NCI-H1417 treated with DMSO at 0.1 percent for 48 hours (cell line): ENCODE measurements around the gene NCKAP1.

Experiments
- DNase-seq: peaks from one replicate; lab custom pipeline; 2025; lab: John Stamatoyannopoulos, UW

The NCKAP1 gene

DNA sequence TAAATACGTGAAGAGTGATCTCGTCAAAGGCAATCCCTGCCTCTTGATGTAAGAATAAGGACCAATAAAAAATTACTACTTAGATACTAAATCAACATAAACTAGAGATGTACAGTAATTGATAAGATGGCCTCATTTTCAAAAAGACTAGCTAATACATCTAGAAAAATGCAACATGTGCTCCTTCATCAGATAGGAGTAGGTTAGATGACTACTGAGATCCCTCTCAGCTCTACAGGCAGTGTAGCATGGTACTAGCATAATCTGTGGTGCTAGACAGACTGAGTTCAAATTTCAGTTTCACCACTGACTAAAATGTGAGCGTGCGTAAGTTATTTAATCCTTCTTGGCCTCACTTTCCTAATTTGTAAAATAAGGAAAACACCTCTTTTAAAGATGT is 89.2 kb downstream of the NCKAP1 start:
- no peak for DNase-seq

DNA sequence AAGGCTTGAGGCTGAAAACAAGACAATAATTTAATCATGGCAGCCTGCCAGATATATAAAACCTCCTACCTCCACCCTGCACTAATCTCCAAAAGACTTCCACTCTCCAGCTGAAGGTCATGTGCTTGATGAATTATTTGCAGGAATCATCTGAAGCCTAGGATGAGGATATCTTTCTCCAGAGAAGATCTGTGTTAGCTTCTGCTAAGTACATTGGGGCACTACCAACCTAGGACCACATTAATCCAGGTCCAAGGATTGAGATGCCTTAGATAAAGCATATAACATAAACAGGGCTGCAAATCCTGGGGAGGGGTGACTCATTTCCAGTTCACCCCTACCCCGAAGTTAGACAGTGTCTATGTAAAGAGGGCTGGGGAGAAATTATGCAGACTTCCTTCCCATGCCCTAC is 91.3 kb downstream of the NCKAP1 start:
- no peak for DNase-seq

DNA sequence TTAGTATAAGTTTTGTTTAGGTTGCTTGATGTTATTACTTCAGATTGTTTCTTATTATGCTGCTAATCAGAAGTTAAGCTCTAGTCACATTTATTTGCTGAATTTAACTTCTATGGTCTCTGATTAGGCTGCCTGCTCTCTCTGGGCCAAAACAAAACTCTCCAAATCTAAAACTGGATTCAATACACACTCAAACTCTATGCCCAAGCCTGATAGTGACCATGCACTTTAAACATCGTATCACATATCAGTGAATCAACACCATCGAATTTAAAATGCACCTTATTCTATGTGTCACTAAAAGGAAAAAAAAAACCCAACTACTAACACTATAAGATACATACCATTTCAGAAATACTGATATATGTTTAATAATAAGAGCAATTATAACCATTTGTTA is 94.9 kb downstream of the NCKAP1 start:
- DNase-seq: no peak

DNA sequence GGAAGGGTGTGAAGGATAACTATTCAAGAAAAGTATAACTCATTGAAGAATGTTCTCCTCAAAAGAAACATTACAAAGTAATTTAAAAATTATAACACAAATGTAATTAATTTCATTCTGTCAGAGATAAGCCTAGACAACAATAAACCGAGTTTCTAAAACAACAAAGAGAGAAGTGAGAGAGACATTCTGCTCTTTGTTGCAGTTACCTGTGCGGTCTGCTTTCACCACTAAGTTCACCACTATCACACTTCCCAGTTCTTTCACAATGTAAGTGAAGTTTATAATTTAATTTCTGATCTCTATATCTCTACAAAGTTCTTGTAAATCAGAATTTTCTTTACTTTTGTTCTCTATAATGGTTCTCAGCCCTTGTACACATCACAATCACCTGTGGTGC is 95.5 kb downstream of the NCKAP1 start:
- no peak for DNase-seq

GRCh38 chr2:182941919-182942318 is 96.3 kb downstream of the NCKAP1 start:
- DNase-seq: no peak

DNA sequence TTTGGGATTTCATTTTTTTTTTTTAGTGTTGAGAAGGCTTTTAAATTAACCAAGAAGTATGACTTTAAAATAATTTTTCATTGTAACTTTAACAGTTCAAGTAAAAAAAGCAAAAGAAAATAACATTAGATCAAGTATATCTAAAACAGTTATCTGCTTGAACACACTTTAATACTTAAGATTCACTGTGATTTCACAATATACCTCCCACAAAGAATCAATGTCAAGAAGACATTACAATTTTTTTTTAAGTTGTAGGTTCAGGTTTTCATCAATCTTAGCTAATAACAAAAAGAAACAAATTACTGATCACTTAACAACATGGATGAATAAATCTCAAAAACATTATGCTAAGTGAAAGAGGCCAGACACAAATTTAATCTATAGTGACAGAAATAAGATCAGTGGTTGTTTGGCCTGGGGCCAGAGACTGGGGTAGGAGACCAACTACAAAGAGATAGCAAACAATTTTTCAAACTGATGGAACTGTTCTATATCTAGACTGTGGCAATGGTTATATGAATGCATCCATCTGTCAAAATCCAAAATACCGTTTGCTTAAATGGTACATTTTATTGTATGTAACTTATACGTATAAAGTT is 97.0 kb downstream of the NCKAP1 start:
- no peak for DNase-seq

DNA sequence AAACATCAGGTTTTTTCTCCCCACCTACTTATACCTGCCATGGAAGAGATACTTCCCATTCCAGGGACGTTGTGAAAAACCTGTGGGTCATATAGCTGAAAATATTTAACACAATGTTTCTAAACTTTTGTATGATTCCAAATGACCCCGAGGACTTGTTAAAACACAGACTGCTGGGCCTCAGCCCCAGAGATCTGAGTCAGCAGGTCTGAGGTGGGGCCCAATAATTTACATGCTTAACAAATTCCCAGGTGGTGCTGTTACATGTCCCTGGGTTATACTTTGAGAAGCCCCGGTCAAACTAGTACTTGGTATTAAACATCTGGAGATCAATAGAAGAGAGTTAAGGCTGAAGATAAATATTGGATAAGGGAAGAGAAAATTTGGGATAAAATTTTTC is 100.4 kb downstream of the NCKAP1 start:
- no peak for DNase-seq

DNA sequence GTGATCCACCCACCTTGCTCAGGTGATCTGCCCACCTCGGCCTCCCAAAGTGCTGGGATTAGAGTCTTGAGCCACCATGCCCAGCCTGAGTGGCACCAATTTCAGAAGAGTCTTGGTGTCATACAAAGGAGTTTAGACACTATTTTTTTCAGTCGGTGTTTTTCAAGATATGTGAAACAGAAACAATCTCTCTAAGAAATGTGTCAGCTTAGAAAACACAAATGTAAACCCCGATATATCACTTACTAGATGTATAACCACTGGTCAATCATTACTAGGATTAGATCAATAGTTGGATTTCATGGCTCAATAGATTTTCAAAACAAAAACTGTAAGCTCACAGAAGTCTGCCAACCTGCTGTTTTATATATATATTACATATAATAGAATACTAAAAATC is 104.6 kb downstream of the NCKAP1 start:
- no peak for DNase-seq

- no peak for DNase-seq
Observed at GRCh38 chr2:182929972-182930371, 108.3 kb downstream of the NCKAP1 start.

DNA sequence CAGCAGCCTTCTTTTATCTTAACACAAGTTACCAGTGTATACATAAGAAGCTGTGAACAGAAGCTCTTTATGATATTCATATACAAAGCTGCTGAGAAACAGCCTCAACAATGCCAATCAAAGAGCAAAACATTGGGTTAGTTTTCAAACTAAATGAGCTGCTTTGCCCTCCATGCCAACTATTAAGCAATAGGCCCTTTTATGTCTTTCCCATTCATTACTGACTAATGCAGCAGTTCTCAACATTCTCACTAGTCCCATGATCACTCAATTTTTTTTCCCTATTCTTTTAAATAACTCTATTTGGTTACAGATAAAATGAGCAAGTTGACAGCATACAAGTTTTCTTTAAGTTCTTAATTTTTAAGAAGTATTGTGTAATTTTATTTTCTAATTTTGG is 114.0 kb downstream of the NCKAP1 start:
- no peak for DNase-seq

GRCh38 chr2:182921234-182921633 is 117.0 kb downstream of the NCKAP1 start:
- DNase-seq: no peak

DNA sequence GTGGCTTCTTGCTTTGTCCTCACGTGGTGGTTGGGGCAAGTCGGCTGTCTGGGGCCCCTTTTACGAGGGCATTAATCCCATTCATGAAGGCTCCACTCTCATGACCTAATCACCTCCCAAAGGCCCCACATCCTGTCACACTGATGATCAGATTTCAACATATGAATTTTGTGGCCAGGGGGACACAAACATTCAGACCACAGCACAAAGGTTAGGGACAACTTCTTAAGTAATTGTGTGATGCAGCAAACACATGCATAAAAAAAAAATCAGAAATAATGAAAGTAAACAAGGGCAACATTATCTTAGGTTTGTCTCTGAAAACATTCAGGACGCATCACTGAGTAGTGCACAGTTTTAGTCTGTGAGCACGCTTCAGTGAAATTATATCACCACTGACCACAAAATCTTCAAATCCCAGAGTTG is 117.6 kb downstream of the NCKAP1 start:
- DNase-seq: no peak

- DNase-seq: no peak
Observed at GRCh38 chr2:182920089-182920488, 118.2 kb downstream of the NCKAP1 start.

- no peak for DNase-seq
Observed at GRCh38 chr2:182918961-182919652, 119.2 kb downstream of the NCKAP1 start.

GRCh38 chr2:182917924-182918323 is 120.3 kb downstream of the NCKAP1 start:
- no peak for DNase-seq

GRCh38 chr2:182916417-182916816 is 121.8 kb downstream of the NCKAP1 start:
- no peak for DNase-seq

DNA sequence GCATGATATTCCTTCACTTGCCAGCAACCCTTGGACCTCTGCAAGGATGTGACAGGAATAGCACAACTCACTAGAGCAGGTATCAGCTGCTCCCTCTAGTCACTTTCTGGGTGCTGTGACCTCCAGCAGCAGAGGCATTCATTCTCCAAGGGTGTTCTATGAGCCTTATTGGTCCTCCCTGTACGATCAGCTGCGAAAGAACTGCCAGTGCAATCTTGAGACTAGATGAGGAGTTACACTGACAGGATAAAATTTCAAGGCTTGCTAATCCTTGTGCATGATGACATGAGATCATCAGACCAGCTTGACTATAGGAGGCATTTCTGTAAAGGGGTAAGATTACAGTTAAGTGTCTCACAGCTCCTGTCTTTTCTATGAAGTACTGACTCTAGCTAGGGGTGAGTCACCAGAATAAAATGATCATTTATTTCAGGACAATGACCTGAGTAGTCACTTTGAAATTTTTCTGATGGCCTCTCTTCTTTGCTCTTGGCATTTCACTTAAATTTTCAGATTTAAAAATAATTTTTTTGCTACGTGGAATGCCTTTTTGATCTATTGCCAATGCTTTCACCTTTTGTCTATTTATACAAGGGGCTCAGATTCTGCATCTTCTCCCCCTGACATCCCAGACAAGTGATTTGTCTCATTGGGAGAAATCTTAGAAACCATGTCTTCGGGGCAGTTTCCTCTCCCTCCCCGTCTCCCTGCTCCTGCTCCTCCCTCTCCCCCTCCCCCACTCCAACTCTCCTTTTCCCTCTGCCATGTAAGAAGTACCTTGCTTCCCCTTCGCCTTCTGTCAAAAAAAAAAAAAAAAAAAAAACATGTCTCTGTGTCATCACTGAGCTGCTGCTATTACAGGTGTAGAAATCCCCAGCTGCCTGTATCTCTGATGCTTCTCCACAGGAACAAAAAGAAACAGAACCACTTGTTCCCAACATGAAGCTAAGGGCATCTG is 122.6 kb downstream of the NCKAP1 start:
- DNase-seq: no peak

GRCh38 chr2:182914852-182915251 is 123.4 kb downstream of the NCKAP1 start:
- DNase-seq: no peak

DNA sequence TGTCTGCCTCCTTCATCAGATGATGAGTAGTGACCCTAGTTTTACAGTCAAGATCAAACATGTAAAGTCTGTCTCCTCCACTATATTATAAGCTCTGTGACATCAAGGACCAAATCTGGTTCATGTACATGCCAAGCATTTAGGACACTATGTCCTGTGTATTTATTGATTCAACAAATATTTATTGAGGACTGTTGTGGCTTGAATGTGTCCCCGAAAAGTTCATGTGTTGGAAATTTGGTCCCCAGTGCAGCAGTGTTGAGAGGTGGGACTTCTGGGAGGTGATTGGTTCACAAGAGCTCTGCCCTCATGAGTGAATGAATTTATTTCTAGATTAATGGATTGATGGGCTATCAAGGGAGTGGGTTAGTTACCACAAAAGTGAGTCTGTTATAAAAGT is 125.2 kb downstream of the NCKAP1 start:
- no peak for DNase-seq

- DNase-seq: no peak
Observed at GRCh38 chr2:182912518-182912915, 125.7 kb downstream of the NCKAP1 start.

- no peak for DNase-seq
Observed at GRCh38 chr2:182911813-182912517, 126.3 kb downstream of the NCKAP1 start.

GRCh38 chr2:182910965-182911364 is 127.3 kb downstream of the NCKAP1 start:
- DNase-seq: no peak
